HL-60 (cell line): Measurements from ENCODE around the gene OR6B2.

Experiments
- CTCF ChIP-seq: IDR thresholded peaks from one replicate; pipeline ENCODE4 v1.5.1; 2011; ENCODE audit warnings: low read length, control low read depth, inconsistent platforms; ENCODE audit not compliant: insufficient read depth
- GABPA ChIP-seq: IDR thresholded peaks from 2 replicates; pipeline ENCODE4 v1.6.1; 2012; ENCODE audit warnings: low read depth
- POLR2AphosphoS5 ChIP-seq: IDR thresholded peaks from 2 replicates; pipeline ENCODE4 v1.6.1; 2012; ENCODE audit warnings: low read depth
- REST ChIP-seq: IDR thresholded peaks from 2 replicates; pipeline ENCODE4 v1.6.1; 2012; ENCODE audit warnings: low read depth; ENCODE audit not compliant: insufficient replicate concordance

- TF ChIP-seq CTCF = no peak
- no peak for TF ChIP-seq REST
- TF ChIP-seq POLR2AphosphoS5 = no peak
- no peak for TF ChIP-seq GABPA
Measured at GRCh38 chr2:240074545-240074944, 44.3 kb upstream of the OR6B2 start.
